GM21447 (cell line): ENCODE measurements around the gene PHYHIPL.

Experiments
- ATAC-seq: cut with Tn5 transposase; IDR thresholded peaks from one replicate; pipeline ENCODE4 v1.9.1; 2021; ENCODE audit not compliant: unreplicated experiment

PHYHIPL gene

GRCh38 chr10:59176241-59177030, at the start of gene PHYHIPL:
PHYHIPL (plus strand) TSS chr10:59176643; CDS start chr10:59176854, 211 bp downstream.
- ATAC-seq = no peak

- no peak for ATAC-seq
These were observed 49.5 kb upstream of the PHYHIPL start for GRCh38 chr10:59126991-59127390.

- ATAC-seq = no peak
These were observed 48.5 kb upstream of the PHYHIPL start for GRCh38 chr10:59127991-59128390.

- ATAC-seq = no peak
These were observed 46.6 kb upstream of the PHYHIPL start for GRCh38 chr10:59129867-59130266.

GRCh38 chr10:59131666-59132065, 44.8 kb upstream of the PHYHIPL start:
- ATAC-seq = no peak

- ATAC-seq = no peak
These were observed 42.4 kb upstream of the PHYHIPL start for GRCh38 chr10:59133841-59134593.

GRCh38 chr10:59134785-59135184, 41.7 kb upstream of the PHYHIPL start:
- no peak for ATAC-seq

GRCh38 chr10:59135275-59135674, 41.2 kb upstream of the PHYHIPL start:
- ATAC-seq = no peak

GRCh38 chr10:59138052-59138451, 38.4 kb upstream of the PHYHIPL start:
- no peak for ATAC-seq

- ATAC-seq = no peak
These were observed 32.9 kb upstream of the PHYHIPL start for GRCh38 chr10:59143544-59143943.

GRCh38 chr10:59148701-59149100, 27.7 kb upstream of the PHYHIPL start:
- no peak for ATAC-seq

GRCh38 chr10:59155556-59155955, 20.9 kb upstream of the PHYHIPL start:
- no peak for ATAC-seq

- ATAC-seq = no peak
These were observed 8.9 kb upstream of the PHYHIPL start for GRCh38 chr10:59167512-59167911.

GRCh38 chr10:59172567-59172966, 3.9 kb upstream of the PHYHIPL start:
- ATAC-seq = no peak

GRCh38 chr10:59173414-59173813, 3.0 kb upstream of the PHYHIPL start:
- no peak for ATAC-seq

GRCh38 chr10:59175538-59176240, 754 bp upstream of the PHYHIPL start:
- no peak for ATAC-seq

GRCh38 chr10:59177031-59177797, 771 bp downstream of the PHYHIPL start:
- no peak for ATAC-seq

GRCh38 chr10:59177836-59178235, 1.4 kb downstream of the PHYHIPL start:
- no peak for ATAC-seq

- ATAC-seq = no peak
These were observed 2.6 kb downstream of the PHYHIPL start for GRCh38 chr10:59179068-59179467.

GRCh38 chr10:59180689-59181270, 4.3 kb downstream of the PHYHIPL start:
- no peak for ATAC-seq

GRCh38 chr10:59181668-59182067, 5.2 kb downstream of the PHYHIPL start:
- no peak for ATAC-seq
